GM21786 (cell line): ENCODE measurements around the gene PPP1R1A.

ENCODE experiments used
- ATAC-seq: cut with Tn5 transposase; IDR thresholded peaks from one replicate; pipeline ENCODE4 v1.9.1; 2021; ENCODE audit not compliant: unreplicated experiment

The PPP1R1A gene

GRCh38 chr12:54572881-54573280, 15.6 kb downstream of the PPP1R1A start:
- ATAC-seq = no peak

GRCh38 chr12:54571193-54572188, 17.0 kb downstream of the PPP1R1A start:
- ATAC-seq = no peak

- no peak for ATAC-seq
These were observed 18.4 kb downstream of the PPP1R1A start for GRCh38 chr12:54569995-54570528.

GRCh38 chr12:54569072-54569471, 19.4 kb downstream of the PPP1R1A start:
- ATAC-seq = no peak

GRCh38 chr12:54566792-54567191, 21.7 kb downstream of the PPP1R1A start:
- no peak for ATAC-seq

GRCh38 chr12:54565986-54566544, 22.4 kb downstream of the PPP1R1A start:
- no peak for ATAC-seq

- ATAC-seq = no peak
These were observed 23.0 kb downstream of the PPP1R1A start for GRCh38 chr12:54565310-54565985.

GRCh38 chr12:54564768-54565167, 23.7 kb downstream of the PPP1R1A start:
- ATAC-seq = no peak

- ATAC-seq = no peak
These were observed 24.7 kb downstream of the PPP1R1A start for GRCh38 chr12:54563787-54564186.

- ATAC-seq = no peak
These were observed 25.6 kb downstream of the PPP1R1A start for GRCh38 chr12:54562750-54563356.

GRCh38 chr12:54561164-54561563, 27.3 kb downstream of the PPP1R1A start:
- ATAC-seq = no peak

GRCh38 chr12:54560374-54560858, 28.0 kb downstream of the PPP1R1A start:
- ATAC-seq = peak; percentile 100

- ATAC-seq = no peak
These were observed 29.7 kb downstream of the PPP1R1A start for GRCh38 chr12:54558759-54559158.

GRCh38 chr12:54558311-54558710, 30.1 kb downstream of the PPP1R1A start:
- no peak for ATAC-seq

GRCh38 chr12:54555670-54556257, 32.7 kb downstream of the PPP1R1A start:
- no peak for ATAC-seq

GRCh38 chr12:54549774-54550451, 38.5 kb downstream of the PPP1R1A start:
- ATAC-seq = no peak

GRCh38 chr12:54546511-54546910, 41.9 kb downstream of the PPP1R1A start:
- no peak for ATAC-seq

- ATAC-seq = no peak
These were observed 43.7 kb downstream of the PPP1R1A start for GRCh38 chr12:54544743-54545142.

- ATAC-seq = no peak
These were observed 44.9 kb downstream of the PPP1R1A start for GRCh38 chr12:54543526-54543925.

GRCh38 chr12:54541751-54542290, 46.6 kb downstream of the PPP1R1A start:
- no peak for ATAC-seq
